Glutamatergic neuron (in vitro differentiated cells): ENCODE measurements around the gene SYT15. TPM values are rescaled to one million over a fixed set of nuclear protein-coding genes. Genes with fewer than 3 reads are reported as not detected.

Experiments
- DNase-seq: peaks from one replicate; pipeline ENCODE4 v3.0.0; 2022
- H3K27ac Mint-ChIP-seq: one replicate; pipeline ENCODE4 v1.8.0; 2020; ENCODE audit warnings: mild to moderate bottlenecking, mixed read lengths, inconsistent platforms; ENCODE audit not compliant: unreplicated experiment
- H3K27me3 Mint-ChIP-seq: one replicate; pipeline ENCODE4 v1.8.0; 2020; ENCODE audit warnings: mild to moderate bottlenecking, moderate library complexity, mixed read lengths, inconsistent platforms; ENCODE audit not compliant: unreplicated experiment
- H3K36me3 Mint-ChIP-seq: one replicate; pipeline ENCODE4 v1.8.0; 2020; ENCODE audit warnings: mild to moderate bottlenecking, mixed read lengths, inconsistent platforms; ENCODE audit not compliant: unreplicated experiment
- H3K4me1 Mint-ChIP-seq: one replicate; pipeline ENCODE4 v1.8.0; 2020; ENCODE audit warnings: mild to moderate bottlenecking, low read depth, mixed read lengths, inconsistent platforms; ENCODE audit not compliant: unreplicated experiment
- H3K4me3 Mint-ChIP-seq: one replicate; pipeline ENCODE4 v1.8.0; 2020; ENCODE audit warnings: mild to moderate bottlenecking, mixed read lengths, inconsistent platforms; ENCODE audit not compliant: unreplicated experiment
- H3K9me3 Mint-ChIP-seq: one replicate; pipeline ENCODE4 v1.8.0; 2020; ENCODE audit warnings: mild to moderate bottlenecking, moderate library complexity, mixed read lengths, inconsistent platforms; ENCODE audit not compliant: unreplicated experiment
- total RNA-seq: library from RNA; stranded (reverse); fragmentation: NEBNext Ultra II Directional; extraction: Animal tissue kit (Norgen Biotek cat#: 25700); gene quantifications from one replicate; pipeline ENCODE4 v1.2.1, GENCODE V29; 2021; ENCODE audit not compliant: unreplicated experiment
- TF ChIP-seq, protein P1 (sequence below): fragments of 200-600 bp; sonication (generic); IDR thresholded peaks from one replicate; pipeline ENCODE4 v1.5.0; 2021; ENCODE audit not compliant: partially characterized antibody, unreplicated experiment

SYT15 gene
- total RNA-seq, 1 donor from 2014 or later, result 2.5 TPM

DNA sequence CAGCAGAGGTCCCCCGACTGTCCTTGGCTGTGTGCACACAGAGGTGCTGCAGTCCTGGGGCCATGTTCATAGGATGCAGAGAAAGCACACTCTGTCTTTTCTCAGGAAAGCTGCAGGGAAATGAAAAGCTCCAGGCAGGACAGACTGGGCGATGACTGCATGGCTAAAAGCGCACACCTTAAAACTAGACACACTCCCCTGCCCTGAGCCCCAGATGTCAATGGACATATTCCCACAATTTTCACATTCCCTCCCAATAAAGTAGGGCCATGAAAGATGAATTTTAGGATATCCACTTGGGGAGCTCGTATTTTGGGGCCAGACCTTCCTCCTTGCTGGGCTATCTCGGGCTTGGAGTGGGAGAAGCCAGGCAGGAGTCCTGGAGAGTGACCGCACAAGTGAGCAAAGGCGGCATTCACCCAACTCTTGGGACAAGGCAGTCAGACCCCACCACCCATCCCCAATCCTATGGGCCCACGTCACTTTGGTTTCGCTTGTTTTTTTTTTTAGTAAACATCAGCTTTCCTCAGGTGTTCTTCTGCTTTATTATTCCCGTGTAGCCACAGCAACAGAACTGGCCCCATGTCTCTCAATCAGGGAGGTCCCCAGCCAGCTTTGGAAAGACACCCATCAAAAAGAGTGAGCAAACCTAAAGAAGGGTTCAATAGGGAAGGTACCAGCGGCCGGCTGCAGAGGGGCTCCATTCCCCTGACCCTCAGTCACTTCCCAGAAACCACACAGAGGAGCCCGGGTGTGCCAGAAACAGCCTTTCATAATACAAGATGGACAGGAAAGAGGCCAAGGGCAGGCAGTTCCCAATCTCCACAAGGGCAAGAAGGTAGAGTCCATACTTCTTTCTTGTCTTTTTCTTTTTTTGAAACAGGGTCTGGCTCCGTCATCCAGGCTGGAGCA lies 35.2 kb upstream of the SYT15 start:
- no peaks in the 10 kb centered on the region for H3K4me1 Mint-ChIP-seq
- peaks cover 17% of the 10 kb centered on the region for H3K27me3 Mint-ChIP-seq
- DNase-seq, result peak; percentile 13
- H3K36me3 Mint-ChIP-seq, result peaks cover 4% of the 10 kb centered on the region
- no peak overlapping the region for H3K4me3 Mint-ChIP-seq
- peaks cover 12% of the 10 kb centered on the region for H3K9me3 Mint-ChIP-seq
- no peak overlapping the region for H3K27ac Mint-ChIP-seq
- TF ChIP-seq, protein P1, sequence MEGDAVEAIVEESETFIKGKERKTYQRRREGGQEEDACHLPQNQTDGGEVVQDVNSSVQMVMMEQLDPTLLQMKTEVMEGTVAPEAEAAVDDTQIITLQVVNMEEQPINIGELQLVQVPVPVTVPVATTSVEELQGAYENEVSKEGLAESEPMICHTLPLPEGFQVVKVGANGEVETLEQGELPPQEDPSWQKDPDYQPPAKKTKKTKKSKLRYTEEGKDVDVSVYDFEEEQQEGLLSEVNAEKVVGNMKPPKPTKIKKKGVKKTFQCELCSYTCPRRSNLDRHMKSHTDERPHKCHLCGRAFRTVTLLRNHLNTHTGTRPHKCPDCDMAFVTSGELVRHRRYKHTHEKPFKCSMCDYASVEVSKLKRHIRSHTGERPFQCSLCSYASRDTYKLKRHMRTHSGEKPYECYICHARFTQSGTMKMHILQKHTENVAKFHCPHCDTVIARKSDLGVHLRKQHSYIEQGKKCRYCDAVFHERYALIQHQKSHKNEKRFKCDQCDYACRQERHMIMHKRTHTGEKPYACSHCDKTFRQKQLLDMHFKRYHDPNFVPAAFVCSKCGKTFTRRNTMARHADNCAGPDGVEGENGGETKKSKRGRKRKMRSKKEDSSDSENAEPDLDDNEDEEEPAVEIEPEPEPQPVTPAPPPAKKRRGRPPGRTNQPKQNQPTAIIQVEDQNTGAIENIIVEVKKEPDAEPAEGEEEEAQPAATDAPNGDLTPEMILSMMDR, result no peak

DNA sequence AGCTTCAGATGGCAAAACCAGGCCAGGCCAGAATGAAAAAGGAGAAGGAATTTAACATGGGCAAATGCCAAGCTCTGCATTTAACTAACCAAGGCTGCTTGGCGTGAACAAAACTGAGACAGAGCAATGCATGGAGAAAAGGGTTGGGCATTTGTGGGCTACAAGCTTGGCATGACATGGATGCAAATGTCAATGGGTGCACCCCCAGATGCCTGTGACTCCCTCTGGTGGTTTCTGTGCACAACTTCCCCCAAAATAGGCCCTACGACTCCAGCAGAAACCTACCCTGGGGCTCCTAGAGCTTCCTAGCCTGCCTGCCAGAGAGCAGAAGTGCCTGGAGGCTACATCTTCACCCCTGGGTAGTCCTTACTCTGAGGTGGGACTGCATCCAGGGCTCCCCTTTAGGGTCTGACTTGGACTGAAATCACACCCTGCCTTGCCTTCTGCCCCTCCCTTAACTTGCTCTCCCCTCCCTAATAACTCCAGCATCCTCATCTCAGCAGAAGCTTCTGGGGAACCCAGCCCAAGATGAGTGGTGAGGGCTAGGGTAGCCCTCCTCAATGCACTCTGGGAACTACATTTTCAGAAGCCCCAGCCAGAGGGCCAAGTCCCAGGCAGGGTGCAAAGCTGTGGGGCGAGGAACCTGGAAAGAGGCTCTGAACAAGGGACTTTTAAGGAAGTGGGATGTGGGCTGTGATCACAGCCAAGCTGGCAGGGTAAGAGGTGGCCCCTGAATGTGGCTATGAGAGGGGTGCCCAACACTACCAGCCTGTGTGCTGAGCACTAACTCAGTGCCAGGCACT lies 33.7 kb upstream of the SYT15 start:
- Mint-ChIP-seq H3K36me3 (peaks cover 4% of the 10 kb centered on the region), H3K9me3 (peaks cover 11% of the 10 kb centered on the region), H3K4me1 (no peaks in the 10 kb centered on the region), H3K27ac (no peak overlapping the region), H3K27me3 (peaks cover 11% of the 10 kb centered on the region), H3K4me3 (no peak overlapping the region)
- no peak for DNase-seq
- TF ChIP-seq, protein P1, result no peak

DNA sequence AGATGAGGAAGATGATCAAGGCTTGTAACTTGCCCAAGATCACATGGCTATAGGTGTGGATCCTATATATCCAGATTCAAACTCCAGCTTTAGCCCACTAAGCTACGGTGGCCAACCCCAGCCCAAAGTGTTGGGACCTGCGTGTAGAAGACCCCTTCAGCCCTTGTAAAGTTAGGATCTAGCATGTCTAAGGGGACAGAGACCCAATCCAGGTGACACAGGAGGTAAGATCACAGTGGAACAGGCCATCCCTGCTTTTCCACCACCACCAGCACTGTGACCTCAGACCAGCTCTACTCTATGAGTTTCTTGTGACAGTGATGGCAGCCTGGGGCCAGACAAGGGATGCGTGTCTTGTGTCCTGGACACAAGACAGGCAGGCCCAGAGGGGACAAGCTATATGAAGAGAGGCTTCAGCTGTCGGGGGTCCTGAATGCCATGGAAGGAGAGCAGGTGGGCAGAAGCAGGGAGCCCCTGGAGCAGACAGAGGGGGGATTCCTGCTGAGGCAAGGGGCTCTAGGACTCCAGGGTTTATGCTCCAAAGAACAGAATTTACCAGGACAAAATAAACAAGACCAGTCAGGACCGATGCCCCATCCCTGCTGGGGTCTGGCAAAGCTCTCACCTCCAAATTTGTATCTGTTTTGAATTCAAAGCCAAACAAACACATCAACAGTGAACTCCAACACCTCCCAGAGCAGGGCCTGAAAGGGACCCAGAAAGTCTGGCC lies 32.9 kb upstream of the SYT15 start:
- no peaks in the 10 kb centered on the region for H3K4me1 Mint-ChIP-seq
- H3K9me3 Mint-ChIP-seq, result peaks cover 11% of the 10 kb centered on the region
- TF ChIP-seq, protein P1, result no peak
- H3K36me3 Mint-ChIP-seq, result peaks cover 4% of the 10 kb centered on the region
- no peak overlapping the region for H3K27ac Mint-ChIP-seq
- peaks cover 8% of the 10 kb centered on the region for H3K27me3 Mint-ChIP-seq
- H3K4me3 Mint-ChIP-seq, result no peak overlapping the region
- DNase-seq, result peak; percentile 19

DNA sequence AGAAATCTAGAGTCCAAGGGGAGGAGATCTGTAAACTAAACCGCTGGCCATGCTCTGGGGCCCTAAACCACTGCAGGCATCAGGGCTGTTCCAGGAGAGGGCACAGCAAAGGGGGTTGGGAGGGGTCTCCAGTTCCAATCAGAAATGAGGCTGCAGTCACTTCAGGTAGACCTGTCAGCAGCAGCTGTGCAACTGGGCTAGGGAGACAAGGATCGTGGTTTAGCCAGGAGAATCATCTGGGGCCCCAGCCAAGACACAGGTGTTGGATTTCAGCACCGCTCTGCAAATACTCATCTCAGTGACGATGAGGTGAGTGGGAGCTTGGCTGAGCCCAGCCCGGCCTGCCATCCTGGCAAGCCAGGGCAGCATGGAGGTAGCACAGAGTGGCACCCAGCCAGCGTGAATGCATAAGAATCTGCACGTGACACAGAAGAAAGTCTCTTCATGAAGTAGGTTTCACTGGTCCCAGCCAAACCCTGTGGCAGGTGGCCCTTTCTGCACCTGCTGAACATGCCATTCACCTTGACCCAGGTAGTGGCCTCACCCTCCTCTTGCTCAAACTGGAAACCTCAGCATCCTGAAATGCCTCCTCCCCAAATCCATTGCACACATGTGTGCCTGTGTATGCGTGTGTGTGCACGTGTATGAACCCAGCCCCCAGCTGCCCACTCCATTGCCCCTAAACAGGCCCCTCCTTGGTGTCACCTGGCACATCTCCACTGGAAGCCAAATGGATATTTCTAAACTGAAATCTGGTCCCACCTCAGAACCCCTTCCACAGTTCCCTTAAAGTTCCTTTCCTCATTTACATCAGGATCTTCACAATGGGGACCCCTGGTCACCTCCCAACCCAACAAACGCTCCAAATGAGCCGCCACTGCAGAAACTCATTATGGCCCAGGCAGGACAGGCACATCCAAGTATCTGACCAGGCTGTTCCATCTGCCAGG lies 32.1 kb upstream of the SYT15 start:
- Mint-ChIP-seq H3K27me3 (peaks cover 8% of the 10 kb centered on the region), H3K27ac (no peak overlapping the region), H3K9me3 (peaks cover 11% of the 10 kb centered on the region), H3K36me3 (peaks cover 4% of the 10 kb centered on the region), H3K4me1 (no peaks in the 10 kb centered on the region), H3K4me3 (no peak overlapping the region)
- DNase-seq, result peak; percentile 12
- TF ChIP-seq, protein P1, result no peak
